Effector memory CD4-positive, alpha-beta T cell (primary cell): ENCODE results near the gene SLC12A9.
A peak's percentile ranks its signal among the peaks of the same experiment; 100 is the strongest.

Experiments used
- DNase-seq, 3 donors: peaks; one replicate each; pipeline ENCODE4 v3.0.0-alpha.2; 2020
- H3K27ac ChIP-seq: 2 replicates; pipeline ENCODE4 v1.7.0; 2013; ENCODE audit warnings: mild to moderate bottlenecking, low read length, moderate library complexity; ENCODE audit not compliant: insufficient read depth, poor library complexity, severe bottlenecking
- H3K27me3 ChIP-seq: replicated peaks from 2 replicates; pipeline ENCODE4 v1.7.0; 2013; ENCODE audit warnings: mild to moderate bottlenecking, low read length; ENCODE audit not compliant: insufficient read depth, control insufficient read depth, poor library complexity, severe bottlenecking
- H3K36me3 ChIP-seq: 2 replicates; pipeline ENCODE4 v1.7.0; 2013; ENCODE audit warnings: mild to moderate bottlenecking, low read length, moderate library complexity; ENCODE audit not compliant: control insufficient read depth, insufficient read depth
- H3K4me1 ChIP-seq: 2 replicates; pipeline ENCODE4 v1.7.0; 2013; ENCODE audit warnings: low read length, mild to moderate bottlenecking; ENCODE audit not compliant: control insufficient read depth, insufficient read depth, poor library complexity, severe bottlenecking
- H3K4me3 ChIP-seq: 2 replicates; pipeline ENCODE4 v1.7.0; 2013; ENCODE audit warnings: low read length, low read depth, mild to moderate bottlenecking; ENCODE audit not compliant: insufficient read depth, poor library complexity, severe bottlenecking
- H3K9me3 ChIP-seq: 2 replicates; pipeline ENCODE4 v1.7.0; 2013; ENCODE audit warnings: mild to moderate bottlenecking, low read length, moderate library complexity; ENCODE audit not compliant: control insufficient read depth

The SLC12A9 gene

DNA sequence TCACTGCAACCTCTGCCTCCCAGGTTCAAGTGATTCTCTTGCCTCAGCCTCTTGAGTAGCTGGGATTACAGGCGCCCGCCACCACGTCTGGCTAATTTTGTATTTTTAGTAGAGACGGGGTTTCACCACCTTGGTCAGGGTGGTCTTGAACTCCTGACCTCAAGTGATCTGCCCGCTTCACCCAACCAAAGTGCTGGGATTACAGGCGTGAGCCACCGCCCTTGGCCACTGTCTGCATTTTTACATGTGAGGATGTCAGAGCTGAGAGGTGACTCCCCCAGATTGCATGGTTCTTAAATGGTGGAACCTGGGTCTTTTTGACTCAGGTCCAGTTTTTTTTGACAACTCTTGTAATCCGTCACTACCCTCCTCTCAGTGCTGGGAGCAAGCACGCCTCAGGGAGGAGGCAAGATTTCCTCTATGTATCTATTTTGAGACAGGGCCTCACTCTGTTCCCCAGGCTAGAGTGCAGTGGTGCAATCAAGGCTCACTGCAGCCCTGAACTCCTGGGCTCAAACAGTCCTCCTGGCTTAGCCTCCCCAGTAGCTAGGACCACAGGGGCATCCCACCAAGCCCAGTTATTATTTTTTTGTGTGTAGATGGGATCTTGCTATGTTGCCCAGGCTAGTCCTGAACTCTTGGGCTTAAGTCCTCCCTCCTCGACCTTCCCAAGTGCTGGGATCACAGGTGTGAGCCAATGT is 21.2 kb downstream of the SLC12A9 start:
- Histone ChIP-seq H3K36me3 (peaks cover 4% of the 10 kb centered on the region), H3K4me3 (peak overlapping the region; percentile 98), H3K27me3 (no peaks in the 10 kb centered on the region), H3K27ac (no peak overlapping the region), H3K9me3 (no peaks in the 10 kb centered on the region), H3K4me1 (peaks cover 18% of the 10 kb centered on the region)
- DNase-seq: no peak

DNA sequence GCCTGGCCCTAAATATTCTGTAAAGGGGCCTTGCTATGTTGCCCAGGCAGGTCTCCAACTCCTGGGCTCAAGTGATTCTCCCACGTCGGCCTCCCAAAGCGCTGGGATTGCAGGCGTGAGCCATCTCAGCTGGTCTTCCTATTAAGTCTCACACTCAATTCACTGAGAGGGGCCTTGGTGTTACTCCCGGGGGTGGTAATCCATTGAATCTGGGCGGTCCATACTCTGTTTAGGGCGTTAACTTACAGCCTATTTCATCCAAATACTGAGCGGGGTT is 21.7 kb downstream of the SLC12A9 start:
- Histone ChIP-seq H3K27ac (peak overlapping the region; percentile 91), H3K4me1 (peaks cover 18% of the 10 kb centered on the region), H3K9me3 (no peaks in the 10 kb centered on the region), H3K27me3 (no peaks in the 10 kb centered on the region), H3K4me3 (peak overlapping the region; percentile 98), H3K36me3 (peaks cover 4% of the 10 kb centered on the region)
- DNase-seq: no peak

DNA sequence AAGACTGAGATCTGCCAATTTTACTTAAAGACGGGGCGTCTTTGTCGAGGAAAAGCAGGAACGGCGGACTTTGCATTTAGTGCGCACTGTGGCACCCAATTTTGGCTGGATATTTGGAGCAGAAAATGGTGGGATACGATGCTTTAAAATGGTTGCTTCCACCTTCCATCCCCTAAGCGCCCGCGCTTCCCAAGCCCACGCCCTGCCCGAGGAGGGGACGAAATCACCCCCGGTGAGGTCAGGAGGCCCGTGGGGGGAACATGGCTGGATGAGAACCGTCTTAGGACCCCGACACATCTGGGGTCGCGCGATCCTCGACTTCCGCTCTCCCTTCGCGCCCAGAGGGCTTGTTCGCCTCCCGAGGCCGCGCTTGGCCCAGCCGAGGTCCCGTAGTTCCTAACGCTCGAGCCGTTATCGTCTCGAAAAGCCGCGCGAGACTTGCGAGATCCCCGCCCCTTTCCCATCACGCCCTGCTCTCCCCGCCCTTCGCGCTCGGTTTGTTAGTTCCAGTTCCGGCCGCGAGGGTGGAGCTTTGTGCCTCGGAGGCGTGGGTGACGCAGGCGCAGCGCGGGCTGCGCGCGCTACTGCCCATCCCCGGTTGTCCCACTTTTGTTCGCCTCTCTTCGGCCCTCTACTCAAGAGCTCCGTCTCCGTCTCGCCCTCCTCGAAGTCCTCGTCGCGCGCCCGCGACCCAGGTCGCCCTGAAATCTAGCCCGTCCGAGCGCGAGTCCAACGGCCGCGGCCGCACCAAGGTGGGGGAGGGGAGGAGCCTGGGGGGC is 22.3 kb downstream of the SLC12A9 start, which contains the start of gene SRRT:
Gene SRRT, plus strand, starts transcription at position 527 of the 779 bp plus-strand sequence. CDS start 488 bp downstream, outside the sequence.
- Histone ChIP-seq H3K4me1 (peaks cover 18% of the 10 kb centered on the region), H3K9me3 (no peaks in the 10 kb centered on the region), H3K4me3 (peak within 1 kb of the TSS; percentile 98), H3K27ac (peak within 1 kb of the TSS; percentile 91), H3K27me3 (no peaks in the 10 kb centered on the region), H3K36me3 (peaks cover 4% of the 10 kb centered on the region)
- peak; percentile 93 to 97 (median 95) for DNase-seq

DNA sequence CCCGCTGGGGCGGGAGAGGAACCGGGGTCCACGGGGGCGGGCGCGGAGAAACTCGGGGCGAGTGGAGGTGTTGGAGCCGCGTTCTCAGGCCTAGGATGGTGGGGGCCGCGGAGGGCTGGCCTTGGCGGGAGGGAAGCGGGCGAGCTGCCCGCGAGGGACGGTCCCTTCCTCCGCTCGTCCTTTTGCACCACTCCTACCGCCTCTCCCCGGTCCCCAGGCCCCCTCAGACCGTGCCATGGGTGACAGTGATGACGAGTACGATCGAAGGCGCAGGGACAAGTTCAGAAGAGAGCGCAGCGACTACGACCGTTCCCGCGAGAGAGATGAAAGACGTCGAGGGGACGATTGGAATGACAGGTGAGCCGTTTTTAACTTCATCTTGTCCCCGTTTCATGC is 22.8 kb downstream of the SLC12A9 start:
- no peaks in the 10 kb centered on the region for H3K9me3 ChIP-seq
- DNase-seq: no peak
- H3K27ac ChIP-seq: peak overlapping the region; percentile 91
- H3K4me1 ChIP-seq: peaks cover 18% of the 10 kb centered on the region
- H3K36me3 ChIP-seq: peaks cover 4% of the 10 kb centered on the region
- no peaks in the 10 kb centered on the region for H3K27me3 ChIP-seq
- peak overlapping the region; percentile 98 for H3K4me3 ChIP-seq

DNA sequence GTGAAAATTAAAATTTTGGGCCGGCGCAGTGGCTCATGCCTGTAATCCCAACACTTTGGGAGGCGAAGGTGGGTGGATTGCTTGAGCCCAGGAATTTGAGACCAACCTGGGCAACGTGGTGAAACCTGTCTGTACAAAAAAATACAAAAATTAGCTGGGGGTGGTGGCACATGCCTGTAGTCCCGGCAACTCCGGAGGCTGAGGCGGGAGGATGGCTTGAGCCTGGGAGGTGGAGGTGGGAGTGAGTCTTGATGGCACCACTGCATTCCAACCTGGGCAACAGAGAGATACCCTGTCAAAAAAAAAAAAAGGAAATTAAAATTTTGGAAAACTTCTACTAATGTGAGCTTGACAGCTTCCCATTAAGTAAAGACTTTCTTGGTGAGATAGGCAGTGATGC is 25.5 kb downstream of the SLC12A9 start:
- Histone ChIP-seq H3K27me3 (no peaks in the 10 kb centered on the region), H3K9me3 (no peaks in the 10 kb centered on the region), H3K36me3 (peaks cover 29% of the 10 kb centered on the region), H3K4me3 (no peak overlapping the region), H3K4me1 (peaks cover 18% of the 10 kb centered on the region), H3K27ac (no peak overlapping the region)
- no peak for DNase-seq

DNA sequence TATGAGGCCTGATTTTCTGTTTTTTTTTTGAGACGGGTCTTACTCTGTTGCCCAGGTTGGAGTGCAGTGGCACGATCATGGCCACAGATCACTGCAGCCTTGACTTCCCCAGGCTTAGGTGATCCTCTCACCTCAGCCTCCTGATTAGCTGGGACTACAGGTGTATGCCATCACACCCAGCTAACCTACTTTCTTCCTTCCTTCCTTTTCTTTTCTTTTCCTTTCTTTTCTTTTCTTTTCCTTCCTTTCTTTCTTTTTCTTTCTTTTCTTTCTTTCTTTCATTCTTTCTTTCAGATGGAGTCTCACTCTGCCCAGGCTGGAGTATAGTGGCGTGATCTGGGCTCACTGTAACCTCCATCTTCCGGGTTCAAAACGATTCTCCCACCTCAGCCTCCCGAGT is 26.2 kb downstream of the SLC12A9 start:
- H3K27ac ChIP-seq: no peak overlapping the region
- peaks cover 18% of the 10 kb centered on the region for H3K4me1 ChIP-seq

DNA sequence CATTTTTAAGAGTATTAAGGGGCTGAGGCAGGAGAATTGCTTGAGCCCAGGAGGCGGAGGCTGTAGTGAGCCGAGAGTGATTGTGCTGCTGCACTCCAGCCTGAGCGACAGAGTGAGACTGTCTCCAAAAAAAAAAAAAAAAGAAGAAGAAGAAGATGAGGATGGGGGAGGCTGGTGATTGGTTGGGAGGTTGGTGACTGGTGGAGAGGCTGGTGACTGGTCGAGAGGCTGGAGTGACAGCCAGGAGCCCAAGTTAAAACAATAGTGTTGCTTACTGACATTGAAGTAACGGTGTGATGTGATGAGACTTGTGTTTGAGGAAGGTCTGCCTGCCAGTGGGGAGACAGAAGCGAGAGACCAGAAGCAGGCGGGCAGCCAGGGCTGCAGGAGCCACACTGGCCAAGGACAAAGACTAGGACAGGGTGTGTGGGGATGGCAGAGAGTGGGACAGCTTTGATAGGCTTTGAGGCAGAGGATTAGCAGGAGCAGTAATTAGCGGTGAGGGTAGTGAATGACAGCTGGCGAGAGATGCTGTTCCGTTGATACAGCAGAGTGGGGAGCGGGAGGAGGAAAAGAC is 27.3 kb downstream of the SLC12A9 start:
- Histone ChIP-seq H3K27ac (no peak overlapping the region), H3K36me3 (peaks cover 47% of the 10 kb centered on the region), H3K27me3 (no peaks in the 10 kb centered on the region), H3K4me1 (peaks cover 14% of the 10 kb centered on the region), H3K4me3 (no peak overlapping the region), H3K9me3 (no peaks in the 10 kb centered on the region)
- DNase-seq: no peak

More for the DNA sequence above, 26.2 kb downstream of the SLC12A9 start:
- Histone ChIP-seq H3K4me3 (no peak overlapping the region), H3K27me3 (no peaks in the 10 kb centered on the region), H3K9me3 (no peaks in the 10 kb centered on the region), H3K36me3 (peaks cover 36% of the 10 kb centered on the region)
- DNase-seq: no peak

DNA sequence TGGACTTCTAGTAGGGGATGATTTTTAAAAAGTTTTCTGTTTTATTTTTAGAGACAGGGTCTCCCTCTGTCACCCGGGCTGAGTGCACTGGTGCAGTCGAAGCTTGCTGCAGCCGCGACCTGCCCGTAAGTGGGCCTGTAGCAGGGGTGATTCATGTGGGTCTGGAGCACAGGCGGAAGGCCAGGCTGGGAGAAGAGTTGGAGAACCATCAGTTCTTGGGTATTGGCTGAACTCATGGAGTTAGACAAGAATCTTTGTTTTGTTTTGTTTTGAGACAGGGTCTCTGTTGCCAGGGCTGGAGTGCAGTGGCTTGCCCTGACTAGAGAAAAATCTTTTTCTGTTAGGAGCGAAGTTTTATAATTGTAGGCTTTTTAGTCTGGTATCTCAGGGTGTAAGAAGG is 28.1 kb downstream of the SLC12A9 start:
- Histone ChIP-seq H3K27me3 (no peaks in the 10 kb centered on the region), H3K4me3 (no peak overlapping the region), H3K9me3 (no peaks in the 10 kb centered on the region), H3K4me1 (peaks cover 13% of the 10 kb centered on the region), H3K27ac (no peak overlapping the region), H3K36me3 (peaks cover 56% of the 10 kb centered on the region)
- DNase-seq: no peak

DNA sequence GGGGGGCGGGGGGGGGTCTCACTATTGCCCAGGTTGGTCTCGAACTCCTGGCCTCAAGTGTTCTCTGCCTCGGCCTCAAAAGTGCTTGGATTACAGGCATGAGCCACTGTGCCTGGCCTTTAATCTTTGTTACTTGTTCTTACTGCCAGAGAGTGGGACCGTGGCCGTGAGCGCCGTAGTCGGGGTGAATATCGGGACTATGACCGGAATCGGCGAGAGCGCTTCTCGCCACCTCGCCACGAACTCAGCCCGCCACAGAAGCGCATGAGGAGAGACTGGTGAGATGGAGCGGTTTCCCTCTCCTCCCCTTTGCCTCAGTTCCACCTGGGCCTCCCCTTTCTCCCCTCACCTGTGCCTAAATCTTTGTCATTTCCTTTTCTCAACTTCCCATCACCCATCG is 28.6 kb downstream of the SLC12A9 start:
- H3K27ac ChIP-seq: no peak overlapping the region
- DNase-seq: no peak
- H3K4me3 ChIP-seq: no peak overlapping the region
- H3K36me3 ChIP-seq: peaks cover 61% of the 10 kb centered on the region
- H3K4me1 ChIP-seq: peaks cover 8% of the 10 kb centered on the region
- H3K9me3 ChIP-seq: no peaks in the 10 kb centered on the region
- no peaks in the 10 kb centered on the region for H3K27me3 ChIP-seq

DNA sequence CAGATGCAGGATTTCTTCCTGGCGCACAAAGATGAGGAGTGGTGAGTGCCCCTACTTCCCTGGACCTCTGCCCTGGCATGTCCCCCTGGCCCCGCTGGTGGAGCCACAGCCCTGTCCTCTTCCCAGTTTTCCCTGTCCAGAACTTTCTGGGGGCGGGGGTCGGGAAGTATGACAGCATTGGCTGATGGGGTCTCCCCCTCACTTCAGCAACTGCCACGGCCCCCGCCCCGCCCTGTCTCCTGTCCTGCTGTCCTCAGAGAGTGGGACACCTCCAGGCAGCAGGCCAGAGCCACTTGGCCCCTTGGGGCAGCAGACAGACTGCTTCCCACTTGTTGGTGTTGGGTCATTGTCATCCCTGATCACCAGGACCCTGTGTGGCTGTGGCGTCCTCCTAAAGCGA is 29.7 kb downstream of the SLC12A9 start:
- Histone ChIP-seq H3K27ac (no peak overlapping the region), H3K9me3 (no peaks in the 10 kb centered on the region), H3K4me1 (peaks cover 3% of the 10 kb centered on the region), H3K4me3 (no peak overlapping the region), H3K27me3 (no peaks in the 10 kb centered on the region), H3K36me3 (peaks cover 71% of the 10 kb centered on the region)
- DNase-seq: no peak
